Measurements from ENCODE around the gene RPL22.

DNA sequence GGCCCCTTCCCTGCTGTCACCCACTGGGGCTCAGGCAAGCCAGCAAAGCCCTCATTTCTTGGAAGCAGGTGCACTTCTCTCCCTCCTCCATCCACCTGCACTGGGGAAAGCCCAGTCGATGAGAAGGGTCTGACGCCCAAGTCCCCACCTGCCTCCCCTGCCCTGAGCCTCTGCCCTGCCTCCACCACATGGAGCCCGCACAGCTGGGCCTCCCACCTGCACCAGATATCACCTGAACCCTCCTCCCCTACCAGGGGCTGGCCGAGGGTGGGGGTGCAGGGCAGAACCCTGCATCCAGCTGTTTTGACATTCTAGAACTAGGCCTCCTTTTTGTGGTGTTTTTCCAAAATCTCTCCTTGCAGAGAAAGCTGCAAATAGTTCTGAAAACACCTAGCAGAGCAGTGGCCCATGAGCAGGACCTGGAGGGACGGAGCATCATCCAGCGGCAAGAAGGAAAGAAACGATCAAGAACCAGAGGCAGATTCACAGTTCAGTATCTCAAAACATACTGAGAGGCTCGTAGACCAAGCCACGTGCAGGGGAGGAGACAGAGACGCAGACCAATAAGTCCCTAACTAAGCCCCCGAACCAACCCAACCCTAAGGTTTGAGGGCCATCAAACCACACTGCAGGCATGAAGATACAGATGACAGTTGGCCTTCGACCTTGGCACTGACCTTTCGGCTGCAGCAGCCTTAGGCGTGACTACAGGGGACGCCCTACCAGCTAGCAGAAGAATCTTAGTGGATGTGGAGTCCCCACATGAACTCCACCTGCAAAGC lies 36.0 kb downstream of the RPL22 start:
- TF ChIP-seq, protein P1, sequence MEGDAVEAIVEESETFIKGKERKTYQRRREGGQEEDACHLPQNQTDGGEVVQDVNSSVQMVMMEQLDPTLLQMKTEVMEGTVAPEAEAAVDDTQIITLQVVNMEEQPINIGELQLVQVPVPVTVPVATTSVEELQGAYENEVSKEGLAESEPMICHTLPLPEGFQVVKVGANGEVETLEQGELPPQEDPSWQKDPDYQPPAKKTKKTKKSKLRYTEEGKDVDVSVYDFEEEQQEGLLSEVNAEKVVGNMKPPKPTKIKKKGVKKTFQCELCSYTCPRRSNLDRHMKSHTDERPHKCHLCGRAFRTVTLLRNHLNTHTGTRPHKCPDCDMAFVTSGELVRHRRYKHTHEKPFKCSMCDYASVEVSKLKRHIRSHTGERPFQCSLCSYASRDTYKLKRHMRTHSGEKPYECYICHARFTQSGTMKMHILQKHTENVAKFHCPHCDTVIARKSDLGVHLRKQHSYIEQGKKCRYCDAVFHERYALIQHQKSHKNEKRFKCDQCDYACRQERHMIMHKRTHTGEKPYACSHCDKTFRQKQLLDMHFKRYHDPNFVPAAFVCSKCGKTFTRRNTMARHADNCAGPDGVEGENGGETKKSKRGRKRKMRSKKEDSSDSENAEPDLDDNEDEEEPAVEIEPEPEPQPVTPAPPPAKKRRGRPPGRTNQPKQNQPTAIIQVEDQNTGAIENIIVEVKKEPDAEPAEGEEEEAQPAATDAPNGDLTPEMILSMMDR (IDR thresholded peaks at IDR 0.05; ENCODE audit: insufficient read depth, low read depth, low read length): no peak
- TF ChIP-seq EZH2 (IDR thresholded peaks at IDR 0.05; ENCODE audit: insufficient read depth, low read length): no peak
